Stomach (tissue), 9 donors: ENCODE data around the gene RUNDC1. TPM values are rescaled to one million over a fixed set of nuclear protein-coding genes. Genes with fewer than 3 reads are reported as not detected.

Experiments
- DNase-seq, 2 donors: peaks; one replicate each; pipeline versions ENCODE4 v3.0.0 to v3.0.0-alpha.2; 2013 to 2019
- H3K27ac ChIP-seq, 5 donors: fragments of 200-600 bp in 4 of 5; sonication (generic) in 4 of 5; one replicate each; pipeline ENCODE4 v1.5.1; 2013 to 2019; ENCODE audit warnings: mild to moderate bottlenecking in 1 of 5, moderate library complexity in 1 of 5
- H3K27me3 ChIP-seq, 3 donors: fragments of 200-600 bp; sonication (generic); one replicate each; pipeline ENCODE4 v1.5.1; 2017 to 2019; ENCODE audit warnings: mixed run types in 1 of 3
- H3K36me3 ChIP-seq, 4 donors: fragments of 200-600 bp; sonication (generic); 1 replicate in 3 of 4; 2 replicates in 1 of 4; pipeline ENCODE4 v1.5.1; 2016 to 2019
- H3K4me1 ChIP-seq, 4 donors: fragments of 200-600 bp; sonication (generic); one replicate each; pipeline ENCODE4 v1.5.1; 2016 to 2019
- H3K4me3 ChIP-seq, 4 donors: fragments of 200-600 bp; sonication (generic) in 3 of 4; one replicate each; pipeline ENCODE4 v1.5.1; 2016 to 2019; ENCODE audit warnings: mild to moderate bottlenecking in 1 of 4
- H3K9me3 ChIP-seq, 4 donors: fragments of 200-600 bp; sonication (generic); one replicate each; pipeline ENCODE4 v1.5.1; 2016 to 2019
- CTCF ChIP-seq, 7 experiments: fragments of 450-650 bp in 4 of 7; fragments of 200-600 bp in 3 of 7; sonication (generic) in 3 of 7; IDR thresholded peaks; one replicate each; pipeline ENCODE4 v1.5.1; 2016 to 2019; ENCODE audit warnings: antibody characterized with exemption in 7 of 7, control low read depth in 2 of 7, mild to moderate bottlenecking in 1 of 7
- EP300 ChIP-seq: sonication (generic); formaldehyde crosslinking; IDR thresholded peaks from one replicate; pipeline ENCODE4 v1.6.1; 2017; ENCODE audit warnings: antibody characterized with exemption
- POLR2A ChIP-seq, 4 donors: fragments of 450-650 bp; IDR thresholded peaks; one replicate each; pipeline ENCODE4 v1.6.1; 2016; ENCODE audit warnings: antibody characterized with exemption in 4 of 4, control low read depth in 2 of 4, mild to moderate bottlenecking in 1 of 4, moderate library complexity in 1 of 4
- POLR2AphosphoS5 ChIP-seq, 3 donors: sonication (generic); formaldehyde crosslinking; IDR thresholded peaks; one replicate each; pipeline ENCODE4 v1.6.1; 2016; ENCODE audit warnings: antibody characterized with exemption in 3 of 3
- WGBS, 5 donors: extraction: QIAGEN DNeasy Blood & Tissue Kit in 3 of 5; methylation state at CpG; one replicate each; pipeline versions ENCODE4 v1.1.5 to v1.1.7; 2013 to 2018; 5-methylcytosine and 5-hydroxymethylcytosine counted together
- intact Hi-C: fragments of 100-400 bp; cut with DNase I; formaldehyde crosslinking; loops from one replicate; pipeline ENCODE4 v1.15.1; 2023; ENCODE audit warnings: low total_unique reads
- polyA plus RNA-seq, 3 donors: library from polyadenylated mRNA; stranded (reverse); fragments of 200-250 nt; gene quantifications; one replicate each; pipeline ENCODE4 v1.2.3, GENCODE V29; 2013
- total RNA-seq, 5 donors: library from RNA; depleted of rRNA; stranded (reverse); fragments of >200 nt; gene quantifications; one replicate each; pipeline versions ENCODE4 v1.1.0 to v1.2.3, GENCODE V29; 2014 to 2016
- donor health status: healthy with polysubstance abuse.
- donor health status: Bipolar disorder and iron deficiency.
- donor health status: healthy.

Gene RUNDC1
- total and polyA plus RNA-seq, 8 donors = 5.8 to 51.6 (median 13.8) TPM

- no peaks in the 10 kb centered on the region for H3K27me3 ChIP-seq
- peak; percentile 61 to 82 for DNase-seq
Measured at GRCh38 chr17:42980766-42981397, 517 bp downstream of the RUNDC1 start.

GRCh38 chr17:42982266-42982665 lies 1.9 kb downstream of the RUNDC1 start:
- peak overlapping the region in 2 of 4 donors; percentile 83 to 94 for H3K4me3 ChIP-seq
- intact Hi-C loops = no loop called here

More at GRCh38 chr17:42980766-42981397, 517 bp downstream of the RUNDC1 start:
- TF ChIP-seq POLR2A (IDR thresholded peaks at IDR 0.05) (no peak), EP300 (no peak), POLR2AphosphoS5 (IDR thresholded peaks at IDR 0.05) (peak in 1 of 3 donors; percentile 5), CTCF (IDR thresholded peaks at IDR 0.05) (peak in 1 of 7 experiments; percentile 14)
- peaks cover 0 to 19% (median 4%) of the 10 kb centered on the region in 4 donors for H3K36me3 ChIP-seq
- peak overlapping the region; percentile 90 to 93 (median 91) for H3K27ac ChIP-seq
- WGBS, 5 donors = 0 to 1% (median 1%) methylated on average over 48 to 67 of the region's 67 CpGs
- no peaks in the 10 kb centered on the region for H3K9me3 ChIP-seq
- intact Hi-C loops = no loop called here
- peak overlapping the region; percentile 83 to 97 (median 93) for H3K4me3 ChIP-seq
- H3K4me1 ChIP-seq = peaks cover 26 to 64% (median 49%) of the 10 kb centered on the region in 4 donors

GRCh38 chr17:42985225-42985624 lies 4.9 kb downstream of the RUNDC1 start:
- Histone ChIP-seq H3K9me3 (no peaks in the 10 kb centered on the region), H3K27me3 (no peaks in the 10 kb centered on the region), H3K4me1 (peaks cover 17 to 68% (median 41%) of the 10 kb centered on the region in 4 donors), H3K36me3 (peaks cover 27 to 63% (median 48%) of the 10 kb centered on the region in 4 donors), H3K27ac (peak overlapping the region in 4 of 5 donors; percentile 57 to 82 (median 70)), H3K4me3 (no peak overlapping the region)
- peak in 1 of 2 donors; percentile 38 for DNase-seq
- 0 to 73% (median 0%) methylated on average over 1 of the region's 1 CpG for WGBS, 5 donors
- intact Hi-C loops = no loop called here
- peak in 1 of 3 donors; percentile 6 for TF ChIP-seq POLR2AphosphoS5 (IDR thresholded peaks at IDR 0.05)
- TF ChIP-seq CTCF (IDR thresholded peaks at IDR 0.05) = no peak

More at GRCh38 chr17:42982266-42982665, 1.9 kb downstream of the RUNDC1 start:
- no peaks in the 10 kb centered on the region for H3K9me3 ChIP-seq
- peaks cover 26 to 74% (median 51%) of the 10 kb centered on the region in 4 donors for H3K4me1 ChIP-seq
- peaks cover 1 to 33% (median 18%) of the 10 kb centered on the region in 4 donors for H3K36me3 ChIP-seq
- peak overlapping the region; percentile 33 to 93 (median 90) for H3K27ac ChIP-seq
- no peak for TF ChIP-seq POLR2A (IDR thresholded peaks at IDR 0.05)
- no peak for TF ChIP-seq EP300
- no peak for TF ChIP-seq CTCF (IDR thresholded peaks at IDR 0.05)
- TF ChIP-seq POLR2AphosphoS5 (IDR thresholded peaks at IDR 0.05) = no peak
- no peak for DNase-seq
- no peaks in the 10 kb centered on the region for H3K27me3 ChIP-seq

- intact Hi-C loops = no loop called here
- Histone ChIP-seq H3K9me3 (no peaks in the 10 kb centered on the region), H3K36me3 (peaks cover 53 to 98% (median 87%) of the 10 kb centered on the region in 4 donors), H3K27ac (no peak overlapping the region), H3K27me3 (no peaks in the 10 kb centered on the region), H3K4me3 (no peak overlapping the region), H3K4me1 (peaks cover 7 to 38% (median 17%) of the 10 kb centered on the region in 4 donors)
- 88 to 95% (median 93%) methylated on average over 5 of the region's 5 CpGs for whole genome bisulfite sequencing, 5 donors
- no peak for TF ChIP-seq CTCF (IDR thresholded peaks at IDR 0.05)
- TF ChIP-seq POLR2AphosphoS5 (IDR thresholded peaks at IDR 0.05) = no peak
- no peak for TF ChIP-seq POLR2A (IDR thresholded peaks at IDR 0.05)
- no peak for TF ChIP-seq EP300
- DNase-seq = no peak
Measured at GRCh38 chr17:42989141-42989540, 8.8 kb downstream of the RUNDC1 start.
